ENCODE results near the gene P3H1. TPM values are rescaled to one million over a fixed set of nuclear protein-coding genes. Genes with fewer than 3 reads are reported as not detected.

The P3H1 gene, protein sequence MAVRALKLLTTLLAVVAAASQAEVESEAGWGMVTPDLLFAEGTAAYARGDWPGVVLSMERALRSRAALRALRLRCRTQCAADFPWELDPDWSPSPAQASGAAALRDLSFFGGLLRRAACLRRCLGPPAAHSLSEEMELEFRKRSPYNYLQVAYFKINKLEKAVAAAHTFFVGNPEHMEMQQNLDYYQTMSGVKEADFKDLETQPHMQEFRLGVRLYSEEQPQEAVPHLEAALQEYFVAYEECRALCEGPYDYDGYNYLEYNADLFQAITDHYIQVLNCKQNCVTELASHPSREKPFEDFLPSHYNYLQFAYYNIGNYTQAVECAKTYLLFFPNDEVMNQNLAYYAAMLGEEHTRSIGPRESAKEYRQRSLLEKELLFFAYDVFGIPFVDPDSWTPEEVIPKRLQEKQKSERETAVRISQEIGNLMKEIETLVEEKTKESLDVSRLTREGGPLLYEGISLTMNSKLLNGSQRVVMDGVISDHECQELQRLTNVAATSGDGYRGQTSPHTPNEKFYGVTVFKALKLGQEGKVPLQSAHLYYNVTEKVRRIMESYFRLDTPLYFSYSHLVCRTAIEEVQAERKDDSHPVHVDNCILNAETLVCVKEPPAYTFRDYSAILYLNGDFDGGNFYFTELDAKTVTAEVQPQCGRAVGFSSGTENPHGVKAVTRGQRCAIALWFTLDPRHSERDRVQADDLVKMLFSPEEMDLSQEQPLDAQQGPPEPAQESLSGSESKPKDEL
- 10 to 100 TPM; 44.0 to 66.3 TPM for total RNA-seq

GRCh38 chr1:42766741-42767509 lies at the start of gene P3H1, which contains the start of gene C1orf50:
Gene P3H1, minus strand, starts transcription at chr1:42767028. Its CDS starts 57 bp downstream, at chr1:42766971.
Gene C1orf50, plus strand, starts transcription at chr1:42767249. Its CDS starts 63 bp downstream, at chr1:42767312.

DNA sequence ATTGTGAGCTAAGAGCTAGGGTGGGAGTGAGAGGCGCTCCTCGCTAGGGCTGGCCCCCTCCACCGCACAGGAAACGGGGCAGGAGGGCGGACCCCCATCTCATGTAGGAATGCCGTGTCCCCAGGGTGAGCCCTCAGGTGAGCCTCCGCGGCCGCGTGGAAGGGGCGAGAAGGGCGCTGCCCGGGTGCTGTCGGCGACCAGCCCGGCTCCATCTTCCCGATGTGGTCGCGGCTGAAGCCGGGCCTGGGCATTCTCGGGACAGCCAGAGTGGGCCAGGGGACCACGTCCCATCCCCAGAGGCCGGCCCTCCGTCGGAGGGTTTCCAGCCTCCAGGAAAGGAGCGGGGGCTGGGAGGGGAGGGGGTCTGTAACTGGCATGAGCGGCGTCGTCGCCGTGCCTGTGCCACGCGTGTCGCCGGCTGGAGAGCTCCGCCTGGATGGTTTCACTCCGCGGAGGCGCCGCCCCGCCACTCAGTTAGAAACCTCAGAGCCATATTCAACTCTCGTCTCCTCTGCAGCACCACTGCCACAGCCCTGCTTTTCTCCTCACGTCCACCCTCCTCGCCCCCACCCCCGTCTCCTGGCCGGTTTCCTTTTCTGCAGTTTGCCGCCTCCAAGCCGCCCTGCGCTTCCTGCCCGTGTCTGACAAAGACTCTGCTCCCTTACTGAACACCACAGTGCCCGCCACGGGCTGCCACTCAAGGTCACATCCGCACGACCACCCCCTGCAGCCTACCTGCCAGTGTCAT lies 18.3 kb upstream of the P3H1 start, which contains the start of gene TMEM269:
TSS of gene TMEM269 (plus strand) at position 46 of the 748 bp plus-strand sequence. CDS start 4,903 bp downstream, outside the sequence.

DNA sequence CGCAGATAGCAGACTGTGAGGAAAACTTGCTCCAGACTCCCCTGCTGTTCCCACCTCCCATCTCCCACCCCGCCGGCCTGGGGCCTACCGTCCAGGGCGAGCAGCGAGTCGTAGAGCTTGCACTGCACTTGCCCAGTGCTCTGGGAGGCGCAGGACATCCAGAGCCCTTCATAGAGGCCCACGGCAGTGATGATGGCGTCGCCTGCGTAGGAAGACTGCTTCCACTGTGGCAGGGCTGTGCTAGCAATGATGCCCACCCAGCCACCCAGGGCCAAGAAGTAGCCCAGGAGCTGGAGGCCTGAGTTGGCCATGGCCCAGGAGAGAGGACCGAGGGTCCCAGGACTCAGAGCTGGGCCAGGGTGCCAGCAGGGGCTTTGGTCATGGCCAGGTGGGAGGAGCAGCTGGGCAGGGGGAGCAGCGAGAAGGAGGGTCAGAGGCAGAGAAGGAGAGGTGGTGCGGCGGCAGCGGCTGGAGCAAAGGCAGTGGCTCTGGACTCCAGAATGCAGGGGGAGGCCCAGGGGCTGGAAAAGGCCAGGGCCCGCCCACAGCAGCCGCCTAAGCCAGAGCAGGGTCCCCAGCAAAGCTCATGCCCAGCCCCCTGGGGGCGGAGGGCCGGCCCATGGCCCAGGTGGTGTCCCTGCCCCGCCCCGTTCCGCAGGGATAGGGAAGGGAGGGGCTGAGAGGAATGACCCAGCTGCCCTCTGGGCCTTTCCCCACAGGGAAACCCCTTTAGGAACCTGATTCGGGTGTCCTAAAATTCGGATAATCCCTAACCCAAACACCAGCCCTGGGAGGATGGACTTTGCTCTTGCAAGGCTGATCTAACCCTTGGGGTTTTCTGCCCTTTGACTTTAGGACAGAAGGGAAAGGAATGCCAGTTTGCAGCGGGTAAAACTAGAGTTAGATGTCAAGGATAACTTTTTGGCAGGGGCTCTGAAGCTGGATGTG lies 26.8 kb downstream of the P3H1 start, which contains the start of gene CLDN19:
TSS of gene CLDN19 (minus strand) at position 484 of the 948 bp plus-strand sequence. CDS start at position 311, 173 bp downstream.

Other genes starting within 250 kb of the P3H1 start
- 10 to 100 TPM; 24.4 to 34.3 TPM for gene PPIH, start 108.6 kb downstream of the P3H1 start, total RNA-seq
- gene YBX1, start 84.6 kb downstream of the P3H1 start, total RNA-seq, result 100 to 1,000 TPM; 365 to 602 TPM
- gene CLDN19, start 26.8 kb downstream of the P3H1 start, total RNA-seq, result not detected
- 1 to 10 TPM; 2.1 to 2.3 TPM for gene C1orf50, start 221 bp upstream of the P3H1 start, total RNA-seq
- gene TMEM269, start 18.0 kb upstream of the P3H1 start, total RNA-seq, result not detected
- 1 to 10 TPM; 3.3 to 8.6 TPM for gene ERMAP, start 50.1 kb upstream of the P3H1 start, total RNA-seq
- 10 to 100 TPM in 1 of 2 donors, 1 to 10 TPM in 1; 5.2 to 10.3 TPM for gene SVBP, start 50.4 kb upstream of the P3H1 start, total RNA-seq
- gene ZNF691, start 79.6 kb upstream of the P3H1 start, total RNA-seq, result 1 to 10 TPM; 5.9 to 9.7 TPM
- gene SLC2A1, start 191.8 kb upstream of the P3H1 start, total RNA-seq, result 10 to 100 TPM; 19.3 to 53.3 TPM

Data from melanocyte of skin (primary cell).